ENCODE measurements around the gene OR1L8. TPM values are rescaled to one million over a fixed set of nuclear protein-coding genes. Genes with fewer than 3 reads are reported as not detected.

The OR1L8 gene
- total RNA-seq, 1 experiment from 2014 or later: not detected

DNA sequence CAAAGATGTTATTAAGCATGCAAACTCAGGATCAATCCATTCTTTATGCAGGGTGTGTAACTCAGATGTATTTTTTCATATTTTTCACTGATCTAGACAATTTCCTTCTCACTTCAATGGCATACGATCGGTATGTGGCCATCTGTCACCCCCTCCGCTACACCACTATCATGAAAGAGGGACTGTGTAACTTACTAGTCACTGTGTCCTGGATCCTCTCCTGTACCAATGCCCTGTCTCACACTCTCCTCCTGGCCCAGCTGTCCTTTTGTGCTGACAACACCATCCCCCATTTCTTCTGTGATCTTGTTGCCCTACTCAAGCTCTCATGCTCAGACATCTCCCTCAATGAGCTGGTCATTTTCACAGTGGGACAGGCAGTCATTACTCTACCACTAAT lies 63.8 kb downstream of the OR1L8 start:
- H3K4me1 Mint-ChIP-seq (ENCODE audit: insufficient read depth, unreplicated experiment): no peaks in the 10 kb centered on the region
- intact Hi-C loops (cut with micrococcal nuclease): no loop called here
- TF ChIP-seq, protein P1, sequence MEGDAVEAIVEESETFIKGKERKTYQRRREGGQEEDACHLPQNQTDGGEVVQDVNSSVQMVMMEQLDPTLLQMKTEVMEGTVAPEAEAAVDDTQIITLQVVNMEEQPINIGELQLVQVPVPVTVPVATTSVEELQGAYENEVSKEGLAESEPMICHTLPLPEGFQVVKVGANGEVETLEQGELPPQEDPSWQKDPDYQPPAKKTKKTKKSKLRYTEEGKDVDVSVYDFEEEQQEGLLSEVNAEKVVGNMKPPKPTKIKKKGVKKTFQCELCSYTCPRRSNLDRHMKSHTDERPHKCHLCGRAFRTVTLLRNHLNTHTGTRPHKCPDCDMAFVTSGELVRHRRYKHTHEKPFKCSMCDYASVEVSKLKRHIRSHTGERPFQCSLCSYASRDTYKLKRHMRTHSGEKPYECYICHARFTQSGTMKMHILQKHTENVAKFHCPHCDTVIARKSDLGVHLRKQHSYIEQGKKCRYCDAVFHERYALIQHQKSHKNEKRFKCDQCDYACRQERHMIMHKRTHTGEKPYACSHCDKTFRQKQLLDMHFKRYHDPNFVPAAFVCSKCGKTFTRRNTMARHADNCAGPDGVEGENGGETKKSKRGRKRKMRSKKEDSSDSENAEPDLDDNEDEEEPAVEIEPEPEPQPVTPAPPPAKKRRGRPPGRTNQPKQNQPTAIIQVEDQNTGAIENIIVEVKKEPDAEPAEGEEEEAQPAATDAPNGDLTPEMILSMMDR (IDR thresholded peaks at IDR 0.05; ENCODE audit: unreplicated experiment): no peak
- no TSS peak for BruUV-seq (replicated peaks)
- peaks cover 13% of the 10 kb centered on the region for H3K27me3 Mint-ChIP-seq (ENCODE audit: insufficient read depth, unreplicated experiment)
- no peak overlapping the region for H3K4me3 Mint-ChIP-seq (ENCODE audit: unreplicated experiment)
- CTCF ChIA-PET: no interaction called here
- H3K27ac Mint-ChIP-seq (ENCODE audit: low read depth, unreplicated experiment): no peak overlapping the region
- no peak for DNase-seq (ENCODE audit: unreplicated experiment)
- H3K36me3 Mint-ChIP-seq (ENCODE audit: insufficient read depth, unreplicated experiment): no peaks in the 10 kb centered on the region
- POLR2A ChIA-PET: no interaction called here
- no peaks in the 10 kb centered on the region for H3K9me3 Mint-ChIP-seq (ENCODE audit: unreplicated experiment)

- no peaks in the 10 kb centered on the region for H3K4me1 Mint-ChIP-seq (ENCODE audit: insufficient read depth, unreplicated experiment)
- H3K27me3 Mint-ChIP-seq (ENCODE audit: insufficient read depth, unreplicated experiment): peaks cover 13% of the 10 kb centered on the region
- no TSS peak for BruUV-seq (replicated peaks)
- no peak within 1 kb of the TSS for H3K27ac Mint-ChIP-seq (ENCODE audit: low read depth, unreplicated experiment)
- no peaks in the 10 kb centered on the region for H3K36me3 Mint-ChIP-seq (ENCODE audit: insufficient read depth, unreplicated experiment)
- no peak for DNase-seq (ENCODE audit: unreplicated experiment)
- TF ChIP-seq, protein P1 (IDR thresholded peaks at IDR 0.05; ENCODE audit: unreplicated experiment): no peak
- POLR2A ChIA-PET: no interaction called here
- CTCF ChIA-PET: no interaction called here
- no peak within 1 kb of the TSS for H3K4me3 Mint-ChIP-seq (ENCODE audit: unreplicated experiment)
- intact Hi-C loops (cut with micrococcal nuclease): no loop called here
- H3K9me3 Mint-ChIP-seq (ENCODE audit: unreplicated experiment): no peaks in the 10 kb centered on the region
Measured at GRCh38 chr9:122518841-122519240, 64.3 kb downstream of the OR1L8 start, which contains the start of gene OR1J4. Gene OR1J4 (plus strand): TSS chr9:122519141. CDS start chr9:122519141, 0 bp downstream.

- Mint-ChIP-seq H3K27me3 (ENCODE audit: insufficient read depth, unreplicated experiment) (peaks cover 7% of the 10 kb centered on the region), H3K9me3 (ENCODE audit: unreplicated experiment) (no peaks in the 10 kb centered on the region), H3K4me1 (ENCODE audit: insufficient read depth, unreplicated experiment) (no peaks in the 10 kb centered on the region), H3K36me3 (ENCODE audit: insufficient read depth, unreplicated experiment) (no peaks in the 10 kb centered on the region), H3K27ac (ENCODE audit: low read depth, unreplicated experiment) (no peak overlapping the region), H3K4me3 (ENCODE audit: unreplicated experiment) (no peak overlapping the region)
- ChIA-PET POLR2A (no interaction called here), CTCF (interaction anchor here (1.5 kb wide), 1 partner anchor 53 kb away, joined by 4 read pairs; no protein-coding TSS in a partner anchor)
- BruUV-seq (replicated peaks): no TSS peak
- intact Hi-C loops (cut with micrococcal nuclease): no loop called here
- DNase-seq (ENCODE audit: unreplicated experiment): no peak
- TF ChIP-seq, protein P1 (IDR thresholded peaks at IDR 0.05; ENCODE audit: unreplicated experiment): no peak
Measured at GRCh38 chr9:122518226-122518625, 65.0 kb downstream of the OR1L8 start.

Other genes with a start within 250 kb of the OR1L8 start
- gene PTGS1, start 212.4 kb downstream of the OR1L8 start, total RNA-seq (2022): 0.20 and 0.70 TPM in 2 replicates
- not detected in 2 replicates for gene OR1J1, start 105.5 kb downstream of the OR1L8 start, total RNA-seq (2022)
- gene OR1J2, start 72.6 kb downstream of the OR1L8 start, total RNA-seq (2022): not detected in 2 replicates
- gene OR1J4, start 64.2 kb downstream of the OR1L8 start, total RNA-seq (2022): not detected in 2 replicates
- gene OR1N1, start 56.1 kb downstream of the OR1L8 start, total RNA-seq (2022): not detected in 2 replicates
- not detected in 2 replicates for gene OR1N2, start 30.3 kb downstream of the OR1L8 start, total RNA-seq (2022)
- gene OR1Q1, start 31.4 kb upstream of the OR1L8 start, total RNA-seq (2022): not detected in 2 replicates
- gene OR1B1, start 74.2 kb upstream of the OR1L8 start, total RNA-seq (2022): not detected in 2 replicates
- not detected in 2 replicates for gene OR1L1, start 78.3 kb upstream of the OR1L8 start, total RNA-seq (2022)
- gene OR1L3, start 91.7 kb upstream of the OR1L8 start, total RNA-seq (2022): not detected in 2 replicates
- not detected in 2 replicates for gene OR1L4, start 140.6 kb upstream of the OR1L8 start, total RNA-seq (2022)
- gene OR1L6, start 158.9 kb upstream of the OR1L8 start, total RNA-seq (2022): not detected in 2 replicates
- not detected in 2 replicates for gene OR5C1, start 205.5 kb upstream of the OR1L8 start, total RNA-seq (2022)
- gene OR1K1, start 216.7 kb upstream of the OR1L8 start, total RNA-seq (2022): not detected in 2 replicates
- gene PDCL, start 245.2 kb upstream of the OR1L8 start, total RNA-seq (2022): 11.1 and 11.2 TPM in 2 replicates